ENCODE measurements around the gene RPL31. TPM values are rescaled to one million over a fixed set of nuclear protein-coding genes. Genes with fewer than 3 reads are reported as not detected.
"Not testable (repeated sequence)": the region's sequence is repeated elsewhere in the genome, so short reads cannot be mapped to it uniquely, and the experiment has no call there.

RPL31 gene
- total RNA-seq, 1 donor from 2014 or later, result 1,420 TPM

- no peak for DNase-seq (ENCODE audit: low spot score)
These were observed 23.5 kb downstream of the RPL31 start for GRCh38 chr2:101025561-101025960.

DNA sequence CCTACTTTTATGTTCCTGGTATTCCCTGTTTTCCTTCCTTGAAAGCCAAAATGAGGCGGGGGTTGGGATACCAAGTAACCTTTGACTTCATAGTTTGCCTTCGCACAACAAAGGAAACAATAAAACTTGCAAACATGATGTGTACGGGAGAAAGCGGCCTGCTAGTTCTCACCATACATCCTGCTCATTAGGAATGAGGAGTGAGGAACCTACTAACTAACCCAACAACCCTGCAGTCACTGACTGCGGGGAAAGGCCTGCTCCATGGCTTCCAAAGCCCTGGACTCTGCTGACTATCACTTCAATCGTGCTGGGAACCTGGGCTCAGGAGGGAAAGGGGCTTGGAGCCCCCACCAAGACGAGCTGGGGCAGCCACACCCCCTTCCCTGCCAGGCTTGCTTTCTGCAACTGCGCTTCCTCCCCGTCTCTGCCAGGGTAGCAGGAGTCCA is 24.2 kb downstream of the RPL31 start:
- DNase-seq (ENCODE audit: low spot score), result no peak

- no peak for DNase-seq (ENCODE audit: low spot score)
These were observed 24.9 kb downstream of the RPL31 start for GRCh38 chr2:101026923-101027469.

DNA sequence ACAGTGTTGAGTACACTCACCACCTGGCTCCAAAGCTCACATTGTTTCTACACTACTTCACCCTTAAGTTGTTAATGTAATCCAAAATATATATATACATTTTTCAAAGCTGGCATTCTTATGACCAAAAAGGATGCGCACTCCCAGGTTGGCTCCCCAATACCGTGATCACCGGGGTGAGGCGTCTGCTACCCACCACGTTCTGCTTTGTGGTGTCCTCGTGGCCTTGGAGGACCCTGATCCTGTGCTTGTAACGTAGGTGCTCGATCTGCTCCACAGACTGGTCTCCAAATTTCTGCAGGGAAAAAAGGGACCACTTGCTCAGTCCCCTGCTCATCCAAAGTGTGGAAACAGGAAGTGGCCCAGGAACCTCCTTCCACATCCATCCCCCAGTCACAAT is 25.8 kb downstream of the RPL31 start:
- DNase-seq (ENCODE audit: low spot score), result no peak

GRCh38 chr2:101030866-101031554 is 28.9 kb downstream of the RPL31 start:
- DNase-seq (ENCODE audit: low spot score), result no peak

- no peak for DNase-seq (ENCODE audit: low spot score)
These were observed 30.1 kb downstream of the RPL31 start for GRCh38 chr2:101032084-101032776.

GRCh38 chr2:101036562-101036961 is 34.5 kb downstream of the RPL31 start:
- peak; percentile 26 for DNase-seq (ENCODE audit: low spot score)

- no peak for DNase-seq (ENCODE audit: low spot score)
These were observed 35.2 kb downstream of the RPL31 start for GRCh38 chr2:101037161-101037755.

DNA sequence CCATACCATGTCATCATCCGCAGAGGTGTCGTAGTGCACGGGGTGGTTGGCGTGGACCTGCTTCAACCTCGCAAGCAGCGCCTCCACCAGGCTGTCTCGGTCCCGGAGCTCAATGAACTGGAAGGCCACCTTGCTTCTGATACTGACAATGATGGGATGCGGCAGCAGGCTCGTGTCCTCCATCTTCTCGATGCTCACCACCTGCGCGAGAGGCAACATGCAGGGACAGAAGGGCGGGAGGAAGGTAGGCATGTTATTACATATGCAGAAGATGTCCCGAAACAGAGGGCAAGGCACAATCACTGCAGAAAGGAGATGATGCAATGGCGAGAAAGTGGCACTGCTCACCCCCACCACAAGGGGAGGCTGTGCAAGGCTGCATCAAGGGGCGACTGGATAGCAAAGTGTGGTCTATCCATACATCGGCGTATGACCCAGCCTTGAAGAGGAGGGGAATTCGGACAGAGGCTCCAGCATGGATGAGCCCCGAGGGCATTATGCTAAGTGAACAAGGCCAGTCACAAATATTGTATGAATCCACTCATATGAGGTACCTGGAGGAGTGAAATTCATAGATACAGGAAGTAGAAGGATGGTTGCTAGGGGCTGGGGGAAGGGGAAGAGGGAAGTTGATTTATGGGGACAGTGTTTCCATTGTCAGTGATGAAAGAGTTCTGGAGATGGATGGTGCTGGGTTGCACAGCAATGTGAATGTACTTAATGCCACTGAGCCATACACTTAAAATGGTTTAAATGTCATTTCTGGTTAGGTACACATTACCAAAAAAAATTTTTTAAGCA is 36.6 kb downstream of the RPL31 start:
- no peak for DNase-seq (ENCODE audit: low spot score)

DNA sequence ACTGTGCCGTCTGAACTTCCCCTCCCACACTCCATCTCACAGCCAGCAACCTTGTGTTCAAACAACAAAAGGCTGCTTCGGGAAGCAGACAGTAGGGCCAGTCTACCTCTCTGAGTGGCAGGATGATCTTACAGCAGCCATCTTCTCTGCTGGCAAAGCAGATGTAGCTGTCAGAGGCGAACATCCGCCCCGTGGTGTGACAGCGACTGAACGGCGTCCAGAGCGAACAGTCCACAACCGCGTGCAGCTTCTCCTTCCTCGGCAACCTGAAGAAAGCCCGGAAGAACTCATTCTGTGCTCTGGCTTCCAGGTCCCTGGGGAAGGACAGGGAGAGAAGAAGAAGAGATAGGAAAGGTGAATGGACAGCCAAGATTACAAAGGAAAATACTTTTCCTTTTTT is 38.0 kb downstream of the RPL31 start:
- DNase-seq (ENCODE audit: low spot score), result no peak

GRCh38 chr2:101040761-101041160 is 38.7 kb downstream of the RPL31 start:
- no peak for DNase-seq (ENCODE audit: low spot score)

DNA sequence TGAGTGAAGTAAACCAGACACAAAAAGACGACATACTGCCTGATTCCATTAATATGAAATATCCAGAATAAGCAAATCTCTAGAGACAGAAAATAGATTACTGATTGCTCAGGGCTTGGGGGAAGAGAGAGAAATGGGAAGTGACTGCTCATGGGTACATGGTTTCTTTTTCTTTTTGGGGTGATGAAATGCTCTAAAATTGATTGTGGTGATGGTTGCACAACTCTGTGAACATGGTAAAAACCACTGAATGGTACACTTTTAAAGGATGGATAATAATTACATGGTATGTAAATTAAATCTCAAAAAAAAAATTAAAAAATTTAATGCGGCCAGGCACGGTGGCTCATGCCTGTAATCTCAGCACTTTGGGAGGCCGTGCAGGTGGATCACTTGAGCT is 39.3 kb downstream of the RPL31 start:
- no peak for DNase-seq (ENCODE audit: low spot score)

- DNase-seq (ENCODE audit: low spot score), result no peak
These were observed 43.2 kb downstream of the RPL31 start for GRCh38 chr2:101045330-101045729.

DNA sequence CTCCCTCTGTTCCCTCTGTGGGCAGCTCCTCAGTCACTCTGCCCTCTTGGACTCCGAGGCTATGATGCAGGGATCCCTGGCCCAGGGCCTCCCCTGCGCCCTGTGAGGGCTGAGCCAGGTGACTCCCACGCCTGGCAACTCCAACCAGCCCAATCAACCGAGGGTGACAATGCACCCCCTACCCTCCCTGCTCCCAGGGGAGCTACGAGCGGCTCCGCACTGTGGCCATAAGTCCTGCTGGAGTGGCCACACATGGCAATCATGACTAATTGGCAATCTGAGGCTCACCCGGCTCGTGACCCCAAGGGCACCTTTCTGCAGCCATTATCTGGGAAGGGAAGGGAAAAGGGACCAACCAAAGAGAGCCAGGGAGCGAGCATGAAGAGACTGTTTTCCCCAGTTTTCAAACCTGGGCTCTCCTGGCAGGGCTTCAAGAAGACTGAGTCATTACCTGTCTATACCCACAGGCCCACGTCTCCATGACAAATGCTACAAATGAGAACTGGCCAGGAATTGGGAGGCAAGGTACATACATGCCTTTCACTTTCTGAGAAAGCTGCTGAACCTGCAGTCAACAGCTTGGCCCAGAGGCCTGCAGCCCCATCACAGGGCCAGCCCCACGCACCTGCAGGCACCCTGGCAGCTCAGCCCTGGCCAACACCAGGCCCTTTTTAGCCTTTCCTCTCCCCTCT is 45.1 kb downstream of the RPL31 start:
- DNase-seq (ENCODE audit: low spot score), result no peak

DNA sequence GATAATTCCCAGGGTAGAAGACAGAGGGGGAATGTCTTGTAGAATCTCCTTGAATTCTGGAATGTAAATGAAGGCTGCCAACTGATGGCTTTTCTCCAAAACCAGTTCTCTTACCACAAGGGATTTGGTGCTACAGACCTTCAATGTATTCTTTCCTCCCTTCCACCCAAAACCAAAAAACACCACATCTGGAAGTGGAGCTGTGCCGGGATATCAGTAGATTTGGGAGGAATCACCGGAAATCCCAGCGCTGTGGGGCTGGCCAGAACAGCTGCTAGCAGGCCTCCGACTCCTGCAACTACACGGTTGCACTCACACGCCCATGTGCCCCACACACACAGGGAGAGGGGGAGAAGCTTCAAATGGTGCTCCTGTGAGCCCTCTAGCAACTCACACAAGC is 45.7 kb downstream of the RPL31 start:
- peak; percentile 28 for DNase-seq (ENCODE audit: low spot score)

- DNase-seq (ENCODE audit: low spot score), result no peak
These were observed 46.7 kb downstream of the RPL31 start for GRCh38 chr2:101048756-101049155.

- not testable (repeated sequence) for DNase-seq (ENCODE audit: low spot score)
These were observed 48.8 kb downstream of the RPL31 start for GRCh38 chr2:101050886-101051285.

DNA sequence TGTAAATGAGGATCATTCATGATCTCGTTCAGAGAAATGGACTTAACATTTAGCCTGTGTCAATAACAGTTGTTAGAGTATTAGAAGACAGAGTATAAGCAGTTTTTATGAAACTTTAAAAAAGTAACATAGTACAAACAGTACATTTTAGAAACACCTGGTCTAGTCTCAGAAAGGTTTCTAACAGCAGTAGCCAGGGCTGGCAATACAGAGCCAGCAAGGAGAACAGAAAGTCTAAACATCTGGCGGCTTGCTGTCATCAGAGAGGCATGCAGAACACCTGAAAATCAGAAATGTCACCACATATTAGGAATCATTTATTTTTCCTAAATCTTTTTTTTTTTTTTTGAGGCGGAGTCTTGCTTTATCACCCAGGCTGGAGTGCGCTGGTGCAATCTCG is 50.1 kb downstream of the RPL31 start:
- no peak for DNase-seq (ENCODE audit: low spot score)

- DNase-seq (ENCODE audit: low spot score), result no peak
These were observed 51.0 kb downstream of the RPL31 start for GRCh38 chr2:101053117-101053516.

Measured in umbilical cord (tissue), 2 donors.